Glomerular endothelial cell (primary cell): ENCODE measurements around the gene TFPI. TPM values are rescaled to one million over a fixed set of nuclear protein-coding genes. Genes with fewer than 3 reads are reported as not detected.

ENCODE experiments used
- DNase-seq: peaks from one replicate; pipeline ENCODE4 v3.0.0-alpha.2; 2011; ENCODE audit warnings: low read depth, low spot score; ENCODE audit errors: extremely low read depth
- total RNA-seq: library from RNA; depleted of rRNA; stranded (reverse); fragments of >200 nt; gene quantifications from 2 replicates; pipeline ENCODE4 v1.2.3, GENCODE V29; 2015

TFPI gene
- total RNA-seq, 1 donor from 2014 or later, result 224 TPM

GRCh38 chr2:187506416-187506815, 47.8 kb downstream of the TFPI start:
- DNase-seq, result no peak

GRCh38 chr2:187505065-187505672, 49.1 kb downstream of the TFPI start:
- no peak for DNase-seq

GRCh38 chr2:187504312-187504921, 49.8 kb downstream of the TFPI start:
- DNase-seq, result no peak

- no peak for DNase-seq
Measured at GRCh38 chr2:187503700-187504099, 50.5 kb downstream of the TFPI start.

- DNase-seq, result no peak
Measured at GRCh38 chr2:187502467-187502866, 51.8 kb downstream of the TFPI start.

- DNase-seq, result no peak
Measured at GRCh38 chr2:187500585-187501359, 53.5 kb downstream of the TFPI start.

- DNase-seq, result no peak
Measured at GRCh38 chr2:187499941-187500532, 54.2 kb downstream of the TFPI start.

GRCh38 chr2:187497858-187498463, 56.3 kb downstream of the TFPI start:
- no peak for DNase-seq

- no peak for DNase-seq
Measured at GRCh38 chr2:187497140-187497539, 57.1 kb downstream of the TFPI start.

- no peak for DNase-seq
Measured at GRCh38 chr2:187495324-187495723, 58.9 kb downstream of the TFPI start.

- no peak for DNase-seq
Measured at GRCh38 chr2:187493877-187494568, 60.2 kb downstream of the TFPI start.

- DNase-seq, result no peak
Measured at GRCh38 chr2:187493180-187493579, 61.1 kb downstream of the TFPI start.

- DNase-seq, result no peak
Measured at GRCh38 chr2:187486241-187486640, 68.0 kb downstream of the TFPI start.

- no peak for DNase-seq
Measured at GRCh38 chr2:187485523-187485922, 68.7 kb downstream of the TFPI start.

- DNase-seq, result no peak
Measured at GRCh38 chr2:187483537-187483936, 70.7 kb downstream of the TFPI start.

- DNase-seq, result no peak
Measured at GRCh38 chr2:187482796-187483195, 71.4 kb downstream of the TFPI start.

GRCh38 chr2:187481543-187481942, 72.7 kb downstream of the TFPI start:
- no peak for DNase-seq

- no peak for DNase-seq
Measured at GRCh38 chr2:187478719-187479118, 75.5 kb downstream of the TFPI start.

- no peak for DNase-seq
Measured at GRCh38 chr2:187477051-187477450, 77.2 kb downstream of the TFPI start.

GRCh38 chr2:187475499-187476248, 78.6 kb downstream of the TFPI start:
- no peak for DNase-seq
